ENCODE results near the gene ZFYVE1.

- TF ChIP-seq CTCF (IDR thresholded peaks at IDR 0.05) (no peak), EZH2 (IDR thresholded peaks at IDR 0.05; ENCODE audit: borderline replicate concordance, insufficient read depth, low read depth, low read length, poor library complexity, severe bottlenecking) (no peak)
Measured at GRCh38 chr14:72957213-72957612, 69.7 kb downstream of the ZFYVE1 start.
